Measurements from ENCODE around the gene RMDN2. TPM values are rescaled to one million over a fixed set of nuclear protein-coding genes. Genes with fewer than 3 reads are reported as not detected.

RMDN2 gene
- total RNA-seq, 1 experiment from 2014 or later: 4.4 TPM

GRCh38 chr2:38037325-38037724, 112.2 kb downstream of the RMDN2 start:
- POLR2A ChIA-PET: no interaction called here
- no peaks in the 10 kb centered on the region for H3K9me3 ChIP-seq (ENCODE audit: control insufficient read depth, insufficient read depth, low read depth, low read length)
- no peaks in the 10 kb centered on the region; the same call in 1 of the 2 replicates for H3K4me1 ChIP-seq (ENCODE audit: control insufficient read depth, insufficient read depth, low read length)
- no peak overlapping the region for H3K4me3 ChIP-seq (ENCODE audit: low read depth in 2 of 2, low read length in 2 of 2)
- no peaks in the 10 kb centered on the region for H3K36me3 ChIP-seq (ENCODE audit: control insufficient read depth, insufficient read depth, low read length)
- H3K27ac ChIP-seq (ENCODE audit: low read length): no peak overlapping the region
- intact Hi-C loops (cut with micrococcal nuclease; ENCODE audit: unreplicated experiment) (no loop called here), in situ Hi-C loops (cut with HindIII; ENCODE audit: low pct_unique_long_range_greater_than_20kb, low sequenced_read_pairs) (no loop called here)
- TF ChIP-seq, protein P1, sequence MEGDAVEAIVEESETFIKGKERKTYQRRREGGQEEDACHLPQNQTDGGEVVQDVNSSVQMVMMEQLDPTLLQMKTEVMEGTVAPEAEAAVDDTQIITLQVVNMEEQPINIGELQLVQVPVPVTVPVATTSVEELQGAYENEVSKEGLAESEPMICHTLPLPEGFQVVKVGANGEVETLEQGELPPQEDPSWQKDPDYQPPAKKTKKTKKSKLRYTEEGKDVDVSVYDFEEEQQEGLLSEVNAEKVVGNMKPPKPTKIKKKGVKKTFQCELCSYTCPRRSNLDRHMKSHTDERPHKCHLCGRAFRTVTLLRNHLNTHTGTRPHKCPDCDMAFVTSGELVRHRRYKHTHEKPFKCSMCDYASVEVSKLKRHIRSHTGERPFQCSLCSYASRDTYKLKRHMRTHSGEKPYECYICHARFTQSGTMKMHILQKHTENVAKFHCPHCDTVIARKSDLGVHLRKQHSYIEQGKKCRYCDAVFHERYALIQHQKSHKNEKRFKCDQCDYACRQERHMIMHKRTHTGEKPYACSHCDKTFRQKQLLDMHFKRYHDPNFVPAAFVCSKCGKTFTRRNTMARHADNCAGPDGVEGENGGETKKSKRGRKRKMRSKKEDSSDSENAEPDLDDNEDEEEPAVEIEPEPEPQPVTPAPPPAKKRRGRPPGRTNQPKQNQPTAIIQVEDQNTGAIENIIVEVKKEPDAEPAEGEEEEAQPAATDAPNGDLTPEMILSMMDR (IDR thresholded peaks at IDR 0.05): no peak
- TF ChIP-seq, protein P2, sequence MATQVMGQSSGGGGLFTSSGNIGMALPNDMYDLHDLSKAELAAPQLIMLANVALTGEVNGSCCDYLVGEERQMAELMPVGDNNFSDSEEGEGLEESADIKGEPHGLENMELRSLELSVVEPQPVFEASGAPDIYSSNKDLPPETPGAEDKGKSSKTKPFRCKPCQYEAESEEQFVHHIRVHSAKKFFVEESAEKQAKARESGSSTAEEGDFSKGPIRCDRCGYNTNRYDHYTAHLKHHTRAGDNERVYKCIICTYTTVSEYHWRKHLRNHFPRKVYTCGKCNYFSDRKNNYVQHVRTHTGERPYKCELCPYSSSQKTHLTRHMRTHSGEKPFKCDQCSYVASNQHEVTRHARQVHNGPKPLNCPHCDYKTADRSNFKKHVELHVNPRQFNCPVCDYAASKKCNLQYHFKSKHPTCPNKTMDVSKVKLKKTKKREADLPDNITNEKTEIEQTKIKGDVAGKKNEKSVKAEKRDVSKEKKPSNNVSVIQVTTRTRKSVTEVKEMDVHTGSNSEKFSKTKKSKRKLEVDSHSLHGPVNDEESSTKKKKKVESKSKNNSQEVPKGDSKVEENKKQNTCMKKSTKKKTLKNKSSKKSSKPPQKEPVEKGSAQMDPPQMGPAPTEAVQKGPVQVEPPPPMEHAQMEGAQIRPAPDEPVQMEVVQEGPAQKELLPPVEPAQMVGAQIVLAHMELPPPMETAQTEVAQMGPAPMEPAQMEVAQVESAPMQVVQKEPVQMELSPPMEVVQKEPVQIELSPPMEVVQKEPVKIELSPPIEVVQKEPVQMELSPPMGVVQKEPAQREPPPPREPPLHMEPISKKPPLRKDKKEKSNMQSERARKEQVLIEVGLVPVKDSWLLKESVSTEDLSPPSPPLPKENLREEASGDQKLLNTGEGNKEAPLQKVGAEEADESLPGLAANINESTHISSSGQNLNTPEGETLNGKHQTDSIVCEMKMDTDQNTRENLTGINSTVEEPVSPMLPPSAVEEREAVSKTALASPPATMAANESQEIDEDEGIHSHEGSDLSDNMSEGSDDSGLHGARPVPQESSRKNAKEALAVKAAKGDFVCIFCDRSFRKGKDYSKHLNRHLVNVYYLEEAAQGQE (IDR thresholded peaks at IDR 0.05; ENCODE audit: insufficient read depth in 1 of 2, low read depth in 2 of 2, low read length in 1 of 2): no peak
- TF ChIP-seq SIN3A (IDR thresholded peaks at IDR 0.05; ENCODE audit: borderline replicate concordance, insufficient read depth, low read depth, low read length) (no peak), TCF7L2 (IDR thresholded peaks at IDR 0.05; ENCODE audit: low read depth, low read length) (no peak), POLR2AphosphoS5 (IDR thresholded peaks at IDR 0.05; ENCODE audit: low read depth, low read length) (no peak)
- DNase-seq (ENCODE audit: low read depth, low spot score) (no peak), ATAC-seq (no peak)
- no TSS peak for BruUV-seq (replicated peaks)
- H3K27me3 ChIP-seq (ENCODE audit: control insufficient read depth, insufficient read depth, low read length): peaks cover 14% of the 10 kb centered on the region
- CTCF ChIA-PET: no interaction called here

GRCh38 chr2:38037757-38038621, 112.9 kb downstream of the RMDN2 start:
- ATAC-seq: peak; percentile 70

More at GRCh38 chr2:38037757-38038621, 112.9 kb downstream of the RMDN2 start:
- no peaks in the 10 kb centered on the region for H3K36me3 ChIP-seq (ENCODE audit: control insufficient read depth, insufficient read depth, low read length)
- no peaks in the 10 kb centered on the region for H3K9me3 ChIP-seq (ENCODE audit: control insufficient read depth, insufficient read depth, low read depth, low read length)
- ChIA-PET CTCF (no interaction called here), POLR2A (no interaction called here)
- peak overlapping the region; percentile 18 to 51 for H3K4me3 ChIP-seq (ENCODE audit: low read depth in 2 of 2, low read length in 2 of 2)
- H3K27me3 ChIP-seq (ENCODE audit: control insufficient read depth, insufficient read depth, low read length): peaks cover 14% of the 10 kb centered on the region
- in situ Hi-C loops (cut with HindIII; ENCODE audit: low pct_unique_long_range_greater_than_20kb, low sequenced_read_pairs) (no loop called here), intact Hi-C loops (cut with micrococcal nuclease; ENCODE audit: unreplicated experiment) (no loop called here)
- H3K4me1 ChIP-seq (ENCODE audit: control insufficient read depth, insufficient read depth, low read length): no peaks in the 10 kb centered on the region; the same call in 1 of the 2 replicates
- no peak for DNase-seq (ENCODE audit: low read depth, low spot score)
- no TSS peak for BruUV-seq (replicated peaks)
- no peak overlapping the region for H3K27ac ChIP-seq (ENCODE audit: low read length)
- TF ChIP-seq, protein P2 (IDR thresholded peaks at IDR 0.05; ENCODE audit: insufficient read depth in 1 of 2, low read depth in 2 of 2, low read length in 1 of 2): no peak
- TF ChIP-seq, protein P1 (IDR thresholded peaks at IDR 0.05): peak; percentile 35
